MM.1S (cell line): ENCODE results near the gene PTPRA.
A peak's percentile ranks its signal among the peaks of the same experiment; 100 is the strongest.

Experiments used
- DNase-seq: peaks from one replicate; pipeline ENCODE4 v3.0.0-alpha.2; 2015
- H2AFZ ChIP-seq: fragments of 300-600 bp; sonication (generic); 2 replicates; pipeline ENCODE4 v1.6.0; 2016; ENCODE audit warnings: antibody characterized with exemption, low read length
- H3F3A ChIP-seq: fragments of 300-600 bp; sonication (generic); 2 replicates; pipeline ENCODE4 v1.6.1; 2016; ENCODE audit warnings: mild to moderate bottlenecking, antibody characterized with exemption, low read length, moderate library complexity, mixed read lengths; ENCODE audit not compliant: insufficient read depth
- H3K27ac ChIP-seq: fragments of 300-600 bp; sonication (generic); 2 replicates; pipeline ENCODE4 v1.5.1; 2016; ENCODE audit warnings: mild to moderate bottlenecking, low read length
- H3K27me3 ChIP-seq: fragments of 300-600 bp; sonication (generic); replicated peaks from 2 replicates; pipeline ENCODE4 v1.6.0; 2016; ENCODE audit warnings: low read length; ENCODE audit not compliant: insufficient read depth
- H3K36me3 ChIP-seq: fragments of 300-600 bp; sonication (generic); replicated peaks from 2 replicates; pipeline ENCODE4 v1.6.1; 2016; ENCODE audit warnings: mild to moderate bottlenecking, low read length, mixed read lengths; ENCODE audit not compliant: insufficient read depth
- H3K4me1 ChIP-seq: fragments of 300-600 bp; sonication (generic); 2 replicates; pipeline ENCODE4 v1.6.1; 2016; ENCODE audit warnings: low read length, mixed read lengths
- H3K4me2 ChIP-seq: fragments of 300-600 bp; sonication (generic); 2 replicates; pipeline ENCODE4 v1.6.0; 2016; ENCODE audit warnings: low read depth, low read length
- H3K4me3 ChIP-seq: fragments of 300-600 bp; sonication (generic); 2 replicates; pipeline ENCODE4 v1.5.1; 2016; ENCODE audit warnings: low read length, mixed read lengths
- H3K79me2 ChIP-seq: fragments of 300-600 bp; sonication (generic); 2 replicates; pipeline ENCODE4 v1.6.1; 2016; ENCODE audit warnings: mixed run types, low read length, mixed read lengths
- H3K9ac ChIP-seq: fragments of 300-600 bp; sonication (generic); 2 replicates; pipeline ENCODE4 v1.6.1; 2016; ENCODE audit warnings: low read length, mixed read lengths
- H3K9me2 ChIP-seq: fragments of 300-600 bp; sonication (generic); replicated peaks from 2 replicates; pipeline ENCODE4 v1.6.1; 2016; ENCODE audit warnings: mild to moderate bottlenecking, low read length, mixed read lengths; ENCODE audit not compliant: insufficient read depth
- H3K9me3 ChIP-seq: fragments of 300-600 bp; sonication (generic); replicated peaks from 2 replicates; pipeline ENCODE4 v1.6.1; 2016; ENCODE audit warnings: mild to moderate bottlenecking, low read length, mixed read lengths; ENCODE audit not compliant: insufficient read depth
- H4K20me1 ChIP-seq: fragments of 300-600 bp; sonication (generic); 2 replicates; pipeline ENCODE4 v1.6.1; 2016; ENCODE audit warnings: mild to moderate bottlenecking, low read length, moderate library complexity, mixed read lengths; ENCODE audit not compliant: insufficient read depth
- CTCF ChIP-seq: fragments of 300-600 bp; sonication (generic); IDR thresholded peaks from 2 replicates; pipeline ENCODE4 v1.5.1; 2016; ENCODE audit warnings: antibody characterized with exemption, low read length, mixed read lengths
- EZH2 ChIP-seq: fragments of 300-600 bp; sonication (generic); optimal IDR thresholded peaks from 2 replicates; pipeline ENCODE3; 2017; ENCODE audit warnings: low read depth, mild to moderate bottlenecking, antibody characterized with exemption, low read length, mixed read lengths
- EZH2phosphoT487 ChIP-seq: fragments of 300-600 bp; sonication (generic); IDR thresholded peaks from 2 replicates; pipeline ENCODE4 v1.6.1; 2018; ENCODE audit warnings: antibody characterized with exemption, low read length

PTPRA gene

GRCh38 chr20:2998728-2999127 lies 125.4 kb downstream of the PTPRA start:
- Histone ChIP-seq H3F3A (no peaks in the 10 kb centered on the region), H3K4me1 (no peaks in the 10 kb centered on the region), H3K9me2 (no peaks in the 10 kb centered on the region), H3K36me3 (no peaks in the 10 kb centered on the region), H3K4me3 (no peak overlapping the region), H4K20me1 (no peaks in the 10 kb centered on the region), H3K9me3 (no peaks in the 10 kb centered on the region), H3K27me3 (no peaks in the 10 kb centered on the region), H3K4me2 (no peak overlapping the region), H2AFZ (no peak overlapping the region), H3K9ac (no peak overlapping the region), H3K79me2 (no peaks in the 10 kb centered on the region), H3K27ac (no peak overlapping the region)
- TF ChIP-seq CTCF, result no peak
- TF ChIP-seq EZH2phosphoT487, result no peak
- no peak for TF ChIP-seq EZH2
- DNase-seq, result no peak

- no peak overlapping the region for H3K27ac ChIP-seq
- H3K79me2 ChIP-seq, result no peaks in the 10 kb centered on the region
- no peak overlapping the region for H3K4me2 ChIP-seq
- no peaks in the 10 kb centered on the region for H4K20me1 ChIP-seq
- H2AFZ ChIP-seq, result no peak overlapping the region
- no peaks in the 10 kb centered on the region for H3K9me3 ChIP-seq
- no peaks in the 10 kb centered on the region for H3K4me1 ChIP-seq
- H3F3A ChIP-seq, result no peaks in the 10 kb centered on the region
- no peak overlapping the region for H3K9ac ChIP-seq
- no peak overlapping the region for H3K4me3 ChIP-seq
- no peaks in the 10 kb centered on the region for H3K27me3 ChIP-seq
- H3K36me3 ChIP-seq, result no peaks in the 10 kb centered on the region
- TF ChIP-seq EZH2, result no peak
- TF ChIP-seq CTCF, result peak; percentile 54
- H3K9me2 ChIP-seq, result no peaks in the 10 kb centered on the region
- peak; percentile 67 for DNase-seq
Measured at GRCh38 chr20:3000852-3001523, 127.7 kb downstream of the PTPRA start.

- DNase-seq, result no peak
- TF ChIP-seq EZH2phosphoT487 (no peak), CTCF (no peak), EZH2 (no peak)
- no peaks in the 10 kb centered on the region for H3K9me3 ChIP-seq
- no peaks in the 10 kb centered on the region for H3K9me2 ChIP-seq
- no peaks in the 10 kb centered on the region for H3K27me3 ChIP-seq
- no peaks in the 10 kb centered on the region for H3K79me2 ChIP-seq
- no peak overlapping the region for H2AFZ ChIP-seq
- H3K4me3 ChIP-seq, result no peak overlapping the region
- H3K4me2 ChIP-seq, result no peak overlapping the region
- H4K20me1 ChIP-seq, result no peaks in the 10 kb centered on the region
- peaks cover 4% of the 10 kb centered on the region; the same call in 1 of the 2 replicates for H3K36me3 ChIP-seq
- H3F3A ChIP-seq, result no peaks in the 10 kb centered on the region
- H3K9ac ChIP-seq, result no peak overlapping the region
- H3K27ac ChIP-seq, result no peak overlapping the region
- no peaks in the 10 kb centered on the region for H3K4me1 ChIP-seq
Measured at GRCh38 chr20:3003416-3003815, 130.1 kb downstream of the PTPRA start.
